MCF 10A (cell line): Measurements from ENCODE around the gene SNTG2. TPM values are rescaled to one million over a fixed set of nuclear protein-coding genes. Genes with fewer than 3 reads are reported as not detected.

Experiments used
- BruUV-seq: library from RNA; stranded (reverse); fragments of 400-500 nt; replicated peaks from 2 replicates; lab custom pipeline; 2021; lab: Mats Ljungman, UMichigan
- CTCF ChIA-PET: fragments of 300-600 bp; sonication (Branson Sonifier 250); formaldehyde crosslinking; extraction: SDS; loops from one replicate; lab custom pipeline; 2021; ENCODE audit warnings: antibody characterized with exemption, inconsistent platforms; lab: Yijun Ruan, JAX
- POLR2A ChIA-PET: fragments of 300-600, 350-650 bp; sonication (Branson Sonifier 250); formaldehyde crosslinking; extraction: SDS; loops from one replicate; lab custom pipeline; 2020; ENCODE audit warnings: antibody characterized with exemption, inconsistent platforms; lab: Yijun Ruan, JAX
- DNase-seq: peaks from one replicate; pipeline ENCODE4 v3.0.0-alpha.2; 2018; ENCODE audit not compliant: unreplicated experiment
- H3K27ac Mint-ChIP-seq: one replicate; pipeline ENCODE4 v1.8.0; 2022; ENCODE audit warnings: mild to moderate bottlenecking, low read depth, mixed read lengths; ENCODE audit not compliant: unreplicated experiment
- H3K27me3 Mint-ChIP-seq: one replicate; pipeline ENCODE4 v1.8.0; 2022; ENCODE audit warnings: mixed read lengths; ENCODE audit not compliant: insufficient read depth, unreplicated experiment
- H3K36me3 Mint-ChIP-seq: one replicate; pipeline ENCODE4 v1.8.0; 2022; ENCODE audit warnings: mild to moderate bottlenecking, moderate library complexity, mixed read lengths; ENCODE audit not compliant: insufficient read depth, unreplicated experiment
- H3K4me1 Mint-ChIP-seq: one replicate; pipeline ENCODE4 v1.8.0; 2022; ENCODE audit warnings: mixed read lengths; ENCODE audit not compliant: insufficient read depth, unreplicated experiment
- H3K4me3 Mint-ChIP-seq: one replicate; pipeline ENCODE4 v1.8.0; 2022; ENCODE audit warnings: mild to moderate bottlenecking, moderate library complexity, mixed read lengths; ENCODE audit not compliant: unreplicated experiment
- H3K9me3 Mint-ChIP-seq: one replicate; pipeline ENCODE4 v1.8.0; 2022; ENCODE audit warnings: mixed read lengths; ENCODE audit not compliant: unreplicated experiment
- intact Hi-C: fragments of 100-400 bp; cut with micrococcal nuclease; formaldehyde crosslinking; loops from 2 replicates; pipeline ENCODE4 v1.14.1; 2022
- total RNA-seq: library from RNA; stranded (reverse); gene quantifications from 2 replicates; pipeline ENCODE4 v1.2.3, GENCODE V29; 2022
- TF ChIP-seq, protein P1 (sequence below): fragments of 200-600 bp; IDR thresholded peaks from one replicate; pipeline ENCODE4 v1.8.0; 2022; ENCODE audit warnings: antibody characterized with exemption, mild to moderate bottlenecking; ENCODE audit not compliant: unreplicated experiment

SNTG2 gene
- total RNA-seq, 1 experiment from 2014 or later, result not detected

DNA sequence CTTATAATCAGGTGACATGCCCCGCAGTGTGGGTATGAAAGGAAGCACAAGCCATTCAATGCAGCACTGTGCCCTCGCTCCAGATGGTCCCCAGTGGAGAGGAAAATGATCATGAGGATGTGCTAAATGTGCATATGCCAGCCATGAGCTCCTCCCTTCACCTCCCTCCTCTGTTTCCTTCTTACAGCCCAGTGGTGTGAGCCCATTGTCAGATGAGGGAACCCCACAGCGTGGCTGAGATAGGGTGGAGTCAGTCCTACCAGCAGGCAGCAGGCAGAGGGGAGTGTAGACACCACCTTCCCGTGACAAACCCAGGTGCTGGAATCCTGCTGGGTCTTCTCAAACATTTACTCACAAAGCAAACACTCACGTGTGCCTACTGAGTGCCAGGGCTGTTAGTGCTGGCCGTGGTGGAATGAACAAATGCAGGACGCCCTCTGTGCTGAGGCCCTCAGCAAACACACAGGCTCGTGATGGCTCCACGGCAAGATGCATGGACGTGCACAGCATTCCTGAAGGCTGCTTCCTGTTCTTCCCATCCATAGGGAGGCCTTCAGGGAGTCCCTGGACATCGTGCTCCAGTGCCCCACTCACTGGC, 280.9 kb downstream of the SNTG2 start:
- no peak for DNase-seq
- CTCF ChIA-PET, result no interaction called here
- H3K4me3 Mint-ChIP-seq, result no peak overlapping the region
- TF ChIP-seq, protein P1, sequence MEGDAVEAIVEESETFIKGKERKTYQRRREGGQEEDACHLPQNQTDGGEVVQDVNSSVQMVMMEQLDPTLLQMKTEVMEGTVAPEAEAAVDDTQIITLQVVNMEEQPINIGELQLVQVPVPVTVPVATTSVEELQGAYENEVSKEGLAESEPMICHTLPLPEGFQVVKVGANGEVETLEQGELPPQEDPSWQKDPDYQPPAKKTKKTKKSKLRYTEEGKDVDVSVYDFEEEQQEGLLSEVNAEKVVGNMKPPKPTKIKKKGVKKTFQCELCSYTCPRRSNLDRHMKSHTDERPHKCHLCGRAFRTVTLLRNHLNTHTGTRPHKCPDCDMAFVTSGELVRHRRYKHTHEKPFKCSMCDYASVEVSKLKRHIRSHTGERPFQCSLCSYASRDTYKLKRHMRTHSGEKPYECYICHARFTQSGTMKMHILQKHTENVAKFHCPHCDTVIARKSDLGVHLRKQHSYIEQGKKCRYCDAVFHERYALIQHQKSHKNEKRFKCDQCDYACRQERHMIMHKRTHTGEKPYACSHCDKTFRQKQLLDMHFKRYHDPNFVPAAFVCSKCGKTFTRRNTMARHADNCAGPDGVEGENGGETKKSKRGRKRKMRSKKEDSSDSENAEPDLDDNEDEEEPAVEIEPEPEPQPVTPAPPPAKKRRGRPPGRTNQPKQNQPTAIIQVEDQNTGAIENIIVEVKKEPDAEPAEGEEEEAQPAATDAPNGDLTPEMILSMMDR, result no peak
- POLR2A ChIA-PET, result no interaction called here
- H3K36me3 Mint-ChIP-seq, result no peaks in the 10 kb centered on the region
- no peaks in the 10 kb centered on the region for H3K4me1 Mint-ChIP-seq
- BruUV-seq, result no TSS peak
- H3K9me3 Mint-ChIP-seq, result no peaks in the 10 kb centered on the region
- no peak overlapping the region for H3K27ac Mint-ChIP-seq
- intact Hi-C loops, result no loop called here
- no peaks in the 10 kb centered on the region for H3K27me3 Mint-ChIP-seq

DNA sequence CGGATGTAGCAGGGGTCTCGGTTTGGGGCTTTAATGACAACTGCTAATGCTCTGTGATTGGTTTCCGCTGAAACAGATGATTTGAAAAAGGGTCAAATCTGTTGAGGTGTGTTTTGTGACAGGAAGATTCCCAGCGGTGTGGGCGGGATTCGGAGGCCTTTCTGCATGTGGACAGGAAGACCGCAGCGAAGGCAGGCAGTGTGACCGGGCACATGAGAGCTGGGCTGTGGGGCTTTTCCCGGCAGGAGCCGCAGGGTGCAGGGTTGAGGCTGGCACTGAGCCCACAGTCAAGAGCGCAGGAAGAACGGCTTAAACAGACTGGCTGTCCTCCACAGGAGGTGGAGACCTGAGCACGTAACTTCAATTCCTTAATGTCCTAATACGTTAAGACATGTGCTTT, 282.6 kb downstream of the SNTG2 start:
- Mint-ChIP-seq H3K27ac (no peak overlapping the region), H3K4me1 (no peaks in the 10 kb centered on the region), H3K9me3 (no peaks in the 10 kb centered on the region), H3K4me3 (no peak overlapping the region), H3K27me3 (no peaks in the 10 kb centered on the region), H3K36me3 (no peaks in the 10 kb centered on the region)
- ChIA-PET POLR2A (no interaction called here), CTCF (no interaction called here)
- TF ChIP-seq, protein P1, result no peak
- no peak for DNase-seq
- BruUV-seq, result no TSS peak
- intact Hi-C loops, result no loop called here

DNA sequence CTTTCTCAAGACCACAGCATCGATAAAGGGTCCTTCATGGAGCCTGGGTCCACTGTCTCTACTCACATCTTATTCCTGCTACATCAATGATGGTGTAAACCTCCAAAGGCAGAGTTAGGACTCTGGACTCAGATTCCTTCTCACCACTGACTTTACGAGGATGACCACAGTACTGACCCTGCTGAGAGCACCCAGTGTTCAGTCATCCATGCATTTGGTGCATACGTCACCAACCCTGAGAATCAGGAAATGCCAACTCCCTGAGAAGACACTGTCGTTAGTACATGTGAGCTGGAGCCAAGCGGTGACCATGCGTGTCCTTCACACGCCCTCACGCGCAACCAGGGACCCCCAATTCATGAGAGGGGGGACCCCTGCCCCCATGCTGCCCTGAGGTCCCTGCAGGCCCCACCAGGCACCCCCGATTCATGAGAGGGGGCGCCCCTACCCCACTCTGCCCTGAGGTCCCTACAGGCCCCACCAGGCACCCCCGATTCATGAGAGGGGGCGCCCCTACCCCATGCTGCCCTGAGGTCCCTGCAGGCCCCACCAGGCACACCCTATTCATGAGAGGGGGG, 284.2 kb downstream of the SNTG2 start:
- DNase-seq, result no peak

DNA sequence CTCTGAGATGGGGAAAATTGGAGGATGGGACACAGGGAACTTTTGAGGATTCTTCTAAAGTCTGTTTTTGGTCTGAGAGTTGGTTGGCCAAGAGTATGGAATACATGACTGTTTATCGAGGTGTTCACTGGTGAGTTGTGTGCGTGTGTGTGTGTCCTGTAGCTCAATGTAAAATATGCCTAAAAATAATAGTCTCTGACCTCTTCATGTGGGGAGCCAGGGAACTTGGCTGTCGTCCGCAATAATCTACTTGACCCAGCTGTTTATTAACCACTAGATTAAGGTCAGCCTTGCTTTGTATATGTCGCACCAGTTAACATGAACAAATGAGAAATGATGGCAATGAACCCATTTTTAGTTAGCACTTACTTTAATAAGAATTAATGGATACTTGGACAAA, 285.2 kb downstream of the SNTG2 start:
- TF ChIP-seq, protein P1, result no peak
- H3K27ac Mint-ChIP-seq, result no peak overlapping the region
- H3K27me3 Mint-ChIP-seq, result no peaks in the 10 kb centered on the region
- BruUV-seq, result no TSS peak
- ChIA-PET CTCF (no interaction called here), POLR2A (no interaction called here)
- H3K9me3 Mint-ChIP-seq, result no peaks in the 10 kb centered on the region
- intact Hi-C loops, result no loop called here
- DNase-seq, result no peak
- no peak overlapping the region for H3K4me3 Mint-ChIP-seq
- no peaks in the 10 kb centered on the region for H3K36me3 Mint-ChIP-seq
- H3K4me1 Mint-ChIP-seq, result no peaks in the 10 kb centered on the region

More for the DNA sequence above, 284.2 kb downstream of the SNTG2 start:
- CTCF ChIA-PET, result no interaction called here
- H3K4me1 Mint-ChIP-seq, result no peaks in the 10 kb centered on the region
- no TSS peak for BruUV-seq
- POLR2A ChIA-PET, result no interaction called here
- no peaks in the 10 kb centered on the region for H3K27me3 Mint-ChIP-seq
- intact Hi-C loops, result no loop called here
- TF ChIP-seq, protein P1, result no peak
- no peaks in the 10 kb centered on the region for H3K36me3 Mint-ChIP-seq
- H3K4me3 Mint-ChIP-seq, result no peak overlapping the region
- H3K9me3 Mint-ChIP-seq, result no peaks in the 10 kb centered on the region
- H3K27ac Mint-ChIP-seq, result no peak overlapping the region
